HG03045 (cell line): ENCODE measurements around the gene CHST12.
"Not testable (repeated sequence)": the region's sequence is repeated elsewhere in the genome, so short reads cannot be mapped to it uniquely, and the experiment has no call there.

Experiments
- ATAC-seq: cut with Tn5 transposase; IDR thresholded peaks from one replicate; pipeline ENCODE4 v1.9.1; 2021; ENCODE audit warnings: mild to moderate bottlenecking, moderate library complexity; ENCODE audit not compliant: unreplicated experiment

The CHST12 gene

DNA sequence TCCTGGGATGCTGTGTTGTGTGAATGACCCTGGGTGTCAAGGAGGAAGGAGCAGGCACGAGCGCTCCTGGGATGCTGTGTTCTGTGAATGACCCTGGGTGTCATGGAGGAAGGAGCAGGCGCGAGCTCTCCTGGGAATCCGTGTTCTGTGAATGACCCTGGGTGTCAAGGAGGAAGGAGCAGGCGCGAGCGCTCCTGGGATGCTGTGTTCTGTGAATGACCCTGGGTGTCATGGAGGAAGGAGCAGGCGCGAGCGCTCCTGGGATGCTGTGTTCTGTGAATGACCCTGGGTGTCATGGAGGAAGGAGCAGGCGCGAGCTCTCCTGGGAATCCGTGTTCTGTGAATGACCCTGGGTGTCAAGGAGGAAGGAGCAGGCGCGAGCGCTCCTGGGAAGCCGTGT, 25.9 kb upstream of the CHST12 start:
- ATAC-seq = not testable (repeated sequence)

DNA sequence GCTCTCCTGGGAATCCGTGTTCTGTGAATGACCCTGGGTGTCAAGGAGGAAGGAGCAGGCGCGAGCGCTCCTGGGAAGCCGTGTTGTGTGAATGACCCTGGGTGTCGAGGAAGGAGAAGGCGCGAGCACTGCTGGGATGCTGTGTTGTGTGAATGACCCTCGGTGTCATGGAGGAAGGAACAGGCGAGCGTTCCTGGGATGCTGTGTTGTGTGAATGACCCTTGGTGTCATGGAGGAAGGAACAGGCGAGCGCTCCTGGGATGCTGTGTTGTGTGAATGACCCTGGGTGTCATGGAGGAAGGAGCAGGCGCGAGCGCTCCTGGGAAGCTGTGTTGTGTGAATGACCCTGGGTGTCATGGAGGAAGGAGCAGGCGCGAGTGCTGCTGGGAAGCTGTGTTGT, 25.3 kb upstream of the CHST12 start:
- not testable (repeated sequence) for ATAC-seq

DNA sequence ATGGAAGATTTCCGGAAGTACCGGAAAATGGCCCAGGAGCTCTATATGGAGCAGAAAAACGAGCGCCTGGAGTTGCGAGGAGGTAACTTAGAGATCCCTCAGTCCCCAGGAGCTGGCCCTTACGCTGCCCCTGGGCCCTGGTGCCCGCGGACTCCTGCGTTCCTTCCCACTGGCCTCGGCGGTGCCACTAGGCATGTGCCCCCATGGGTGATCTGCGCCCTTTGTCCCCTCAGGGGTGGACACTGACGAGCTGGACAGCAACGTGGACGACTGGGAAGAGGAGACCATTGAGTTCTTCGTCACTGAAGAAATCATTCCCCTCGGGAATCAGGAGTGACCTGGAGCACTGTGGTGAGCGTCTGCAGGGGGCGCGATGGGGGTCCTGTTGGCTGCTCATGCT, 24.2 kb upstream of the CHST12 start:
- no peak for ATAC-seq

DNA sequence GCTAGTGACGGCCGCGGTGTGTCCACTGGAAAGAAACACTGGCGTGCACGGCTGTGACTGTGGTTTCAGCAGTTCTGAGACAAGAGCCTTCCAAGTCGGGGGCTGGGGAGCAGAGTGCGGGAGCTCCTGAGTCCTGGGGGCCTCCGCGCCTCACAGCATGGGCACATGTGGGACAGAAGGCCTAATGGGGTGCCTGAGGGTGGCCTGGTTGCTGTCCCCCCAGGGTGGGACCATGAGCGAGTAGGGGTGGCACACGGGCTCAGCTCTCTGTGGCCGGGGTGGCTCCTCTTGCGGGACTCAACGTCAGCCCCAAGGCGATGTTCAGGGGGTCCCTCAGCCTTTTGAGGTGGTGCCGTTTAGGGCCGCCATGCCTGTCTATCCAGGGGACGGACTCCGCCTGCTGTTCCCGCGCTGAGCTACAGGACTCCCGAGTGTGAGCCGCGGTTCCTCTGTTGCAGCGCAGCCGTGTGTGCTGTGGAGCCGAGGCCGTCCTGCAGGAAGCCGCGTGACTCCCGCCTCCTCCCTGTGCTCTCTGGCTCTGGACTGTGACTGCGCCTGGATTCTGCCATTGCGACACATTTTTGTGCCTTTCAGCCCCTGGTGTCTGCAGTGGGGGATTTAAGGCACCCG, 23.5 kb upstream of the CHST12 start:
- no peak for ATAC-seq

DNA sequence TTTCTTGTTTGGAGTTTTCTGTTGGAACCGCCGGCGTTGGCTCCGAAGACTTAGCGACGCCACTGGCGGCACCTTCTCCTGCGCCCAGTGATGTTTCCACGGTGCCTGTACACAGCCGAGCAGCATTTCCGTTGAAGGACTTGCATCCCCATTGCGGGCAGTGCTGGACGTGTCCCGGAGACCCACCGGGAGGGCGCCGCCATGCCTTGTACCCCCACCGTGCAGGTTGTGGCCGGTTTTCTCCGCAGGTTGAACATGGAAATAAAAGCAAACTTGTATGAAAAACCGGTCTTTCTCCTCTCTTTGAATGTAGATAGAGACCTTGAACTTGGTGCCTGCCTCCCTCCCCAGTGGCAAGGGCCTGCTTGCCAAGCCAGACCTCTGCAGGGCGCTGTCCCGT, 22.9 kb upstream of the CHST12 start:
- no peak for ATAC-seq

DNA sequence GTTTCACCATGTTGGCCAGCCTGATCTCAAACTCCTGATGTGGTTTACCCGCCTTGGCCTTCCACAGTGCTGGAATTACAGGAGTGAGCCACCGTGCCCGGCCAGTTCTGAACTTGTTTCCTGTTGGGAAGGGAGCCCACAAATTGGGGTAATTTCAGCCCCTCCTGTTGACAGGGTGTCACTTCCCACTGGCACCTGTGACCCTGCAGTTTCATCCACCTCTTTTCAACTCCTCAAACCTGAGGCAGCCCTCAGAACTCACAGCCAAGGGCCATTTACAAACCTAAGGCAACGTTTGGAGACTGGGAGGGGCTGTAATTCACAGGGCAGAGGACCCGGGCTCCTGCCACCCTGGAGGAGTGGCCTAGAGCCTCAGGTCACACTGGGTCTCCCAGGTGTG, 22.2 kb upstream of the CHST12 start:
- ATAC-seq = no peak

DNA sequence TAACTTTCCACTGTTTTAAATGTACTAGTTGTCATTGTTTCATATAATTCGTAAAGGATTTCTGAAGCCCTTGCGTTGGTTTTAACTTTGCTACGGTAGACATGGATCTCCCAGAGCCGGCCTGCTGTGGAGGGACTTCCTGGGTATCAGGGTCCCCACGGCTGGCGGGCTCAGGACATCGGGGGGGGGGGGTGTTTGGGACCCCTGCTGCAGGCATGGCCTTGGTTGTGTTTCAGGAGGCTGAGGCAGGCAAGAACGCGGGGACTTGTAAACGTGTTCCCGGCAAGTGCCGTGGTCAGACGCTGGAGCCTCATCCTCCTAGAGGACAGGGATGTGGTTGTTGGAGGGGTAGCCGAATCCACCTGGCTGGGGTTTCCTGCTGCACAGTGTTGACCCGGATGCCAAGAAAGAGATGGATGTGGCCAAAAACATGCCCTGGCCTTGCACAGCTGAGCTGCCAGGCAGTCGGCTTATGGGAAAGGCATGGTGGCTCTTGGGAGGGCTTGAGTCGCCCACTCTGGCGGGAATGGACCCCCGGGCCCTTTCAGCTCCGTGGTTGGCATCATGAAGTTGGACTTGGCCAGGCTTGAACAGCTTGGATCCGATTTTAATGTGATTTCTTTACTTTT, 21.4 kb upstream of the CHST12 start:
- no peak for ATAC-seq

DNA sequence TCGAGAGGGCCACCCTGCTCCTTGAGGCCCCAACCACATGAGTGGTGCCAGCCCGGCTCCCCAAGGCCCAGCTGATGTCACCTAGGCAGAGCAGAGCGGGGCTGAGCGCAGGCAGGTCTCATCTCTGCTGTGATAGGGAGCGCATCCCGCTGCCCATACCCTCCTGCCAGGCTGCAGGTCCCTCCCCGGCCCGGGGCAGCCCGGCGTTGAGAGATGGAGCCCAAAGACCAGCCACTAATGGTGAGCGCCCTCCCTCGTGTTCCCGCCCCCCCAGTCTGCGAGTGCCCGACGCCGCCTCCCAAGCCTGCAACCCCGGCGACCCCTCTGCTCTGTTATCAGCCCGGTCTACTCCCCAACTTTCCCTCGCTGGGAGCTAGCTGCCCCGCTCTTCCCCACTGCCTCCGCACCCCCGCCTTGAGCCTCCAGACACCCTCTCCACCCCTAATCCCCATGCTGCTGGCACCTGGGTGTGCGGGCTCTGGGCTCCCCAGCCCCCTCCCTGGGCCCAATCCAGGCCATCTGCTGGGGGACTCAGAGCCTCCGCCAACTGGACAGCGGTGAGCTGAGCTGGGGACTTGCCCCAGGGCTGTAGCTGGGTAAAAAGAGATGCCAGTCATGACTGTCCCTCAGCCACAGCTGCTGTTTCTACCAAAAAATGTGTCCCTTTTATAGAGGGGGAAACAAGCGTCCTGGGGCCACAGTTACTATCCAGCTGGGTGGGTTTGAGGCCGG, 19.7 kb upstream of the CHST12 start:
- no peak for ATAC-seq

DNA sequence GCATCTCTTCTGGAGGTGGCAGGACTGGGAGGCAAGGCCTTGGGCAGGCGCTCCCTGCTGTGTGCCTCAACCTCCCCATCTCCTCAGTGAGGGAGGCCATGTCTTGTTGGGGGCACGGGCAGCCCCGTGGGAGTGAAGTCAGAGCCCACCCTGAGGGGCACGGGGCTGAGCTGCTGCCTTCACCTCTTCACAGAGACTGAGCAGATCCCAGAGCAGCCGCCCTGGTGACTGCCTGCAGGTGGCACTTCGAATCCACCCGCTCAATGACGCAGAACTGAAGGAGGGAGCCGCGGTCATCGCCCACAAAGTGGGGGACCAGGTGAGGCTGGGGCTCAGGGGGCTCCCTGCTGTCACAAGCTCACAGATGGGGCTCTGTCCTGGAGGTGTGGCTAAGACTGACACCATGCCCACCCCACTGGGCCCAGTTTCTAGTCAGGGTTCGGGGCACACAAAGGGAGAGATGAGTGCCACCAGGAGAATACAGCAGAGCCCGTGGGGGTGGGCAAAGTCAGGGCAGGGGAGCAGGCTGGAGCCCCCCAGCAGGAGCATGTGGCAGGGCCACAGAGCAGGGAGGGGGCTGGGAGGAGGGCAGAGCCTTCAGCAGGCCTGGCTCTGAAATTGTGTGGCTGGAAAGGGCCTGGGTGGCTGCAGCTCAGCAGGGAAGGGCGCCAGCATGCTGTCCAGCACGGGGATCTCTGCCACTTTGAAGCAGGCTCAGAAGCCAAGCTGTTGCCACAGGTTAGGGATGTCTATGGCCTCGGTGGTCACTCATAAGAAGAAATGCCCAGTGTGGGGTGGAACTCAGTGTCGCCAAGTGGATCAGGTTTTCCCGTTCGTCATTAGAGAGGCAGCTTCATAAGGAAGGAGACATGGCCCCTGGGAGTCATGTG, 18.8 kb upstream of the CHST12 start:
- no peak for ATAC-seq

DNA sequence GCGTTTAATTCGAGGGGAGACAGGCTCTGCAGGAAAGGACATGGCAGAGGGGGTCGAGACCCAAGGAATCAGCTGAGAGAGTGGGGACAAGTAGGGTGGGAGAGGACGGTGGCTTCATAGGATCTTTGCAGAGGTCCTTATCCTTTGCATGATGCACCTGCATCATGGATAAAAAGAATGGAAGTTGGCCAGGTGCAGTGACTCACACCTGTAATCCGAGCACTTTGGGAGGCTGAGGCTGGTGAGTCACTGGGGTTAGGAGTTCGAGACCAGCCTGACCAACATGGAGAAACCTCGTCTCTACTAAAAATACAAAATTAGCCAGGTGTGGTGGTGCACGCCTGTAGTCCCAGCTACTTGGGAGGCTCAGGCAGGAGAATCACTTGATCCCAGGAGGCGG, 17.3 kb upstream of the CHST12 start:
- not testable (repeated sequence) for ATAC-seq

DNA sequence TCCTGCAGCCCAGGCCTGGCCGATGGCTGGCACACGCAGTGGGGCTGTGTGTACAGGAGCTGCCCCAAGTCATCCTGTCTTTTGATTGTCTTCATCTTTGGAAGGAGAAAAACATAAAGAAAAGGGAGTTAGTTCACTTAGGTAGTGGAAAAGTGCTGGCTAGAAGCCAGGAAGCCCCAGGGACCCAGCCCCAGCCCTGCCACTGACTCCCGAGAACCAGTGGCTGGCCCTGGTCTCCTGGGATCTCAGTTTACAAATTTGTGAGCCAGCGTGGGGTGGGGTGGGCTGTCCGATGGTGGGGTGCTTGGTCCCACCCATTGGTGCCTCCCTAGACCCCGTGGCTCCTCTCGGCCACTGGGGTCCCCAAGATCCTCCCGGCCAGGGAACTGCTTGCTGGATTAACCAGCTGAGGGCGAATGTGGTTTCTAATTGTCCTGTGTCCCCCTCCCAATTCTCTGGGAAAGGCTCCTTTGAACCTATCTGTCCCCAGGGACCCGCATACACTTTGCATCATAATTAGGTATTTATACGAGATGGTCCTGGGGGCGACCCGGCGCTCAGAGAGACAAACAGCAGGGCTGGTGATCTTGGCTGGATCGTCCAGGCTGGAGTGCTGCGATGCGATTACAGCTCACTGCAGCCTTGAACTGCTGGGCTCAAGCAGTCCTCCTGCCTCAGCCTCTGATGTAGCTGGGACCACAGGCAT, 16.3 kb upstream of the CHST12 start:
- ATAC-seq = no peak

DNA sequence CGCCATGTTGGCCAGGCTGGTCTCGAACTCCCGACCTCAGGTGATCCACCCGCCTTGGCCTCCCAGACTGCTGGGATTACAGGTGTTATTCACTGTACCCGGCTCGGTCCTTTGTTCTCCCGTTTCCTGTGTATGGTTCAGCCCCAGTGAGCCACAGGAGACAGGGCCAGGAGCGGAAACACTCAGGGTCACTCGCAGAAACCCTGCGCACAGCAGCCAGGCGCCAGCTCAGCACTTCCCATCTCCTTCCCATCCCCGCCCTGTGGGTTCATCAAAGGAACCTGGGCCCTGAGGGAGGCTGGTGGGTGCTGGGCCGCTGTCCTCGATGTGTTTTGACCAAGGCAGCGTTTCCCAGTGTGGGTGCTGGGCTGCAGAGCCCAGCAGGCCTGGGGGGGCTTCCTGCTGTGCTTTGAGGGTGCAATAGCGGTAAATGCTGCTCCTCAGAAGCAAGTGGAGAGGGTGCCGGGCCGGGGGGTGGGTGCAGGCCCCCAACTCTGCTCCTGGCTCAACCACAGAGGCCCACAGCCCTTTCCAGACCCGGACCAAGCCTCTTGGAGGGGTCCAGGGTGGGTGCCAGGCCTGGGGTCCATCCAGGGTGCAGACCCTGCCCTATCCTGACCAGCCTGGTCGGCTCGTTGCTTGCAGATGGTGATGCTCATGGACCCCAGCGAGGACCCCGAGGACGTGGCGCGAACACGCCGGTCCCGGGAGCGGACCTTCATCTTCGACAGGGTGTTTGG, 15.3 kb upstream of the CHST12 start:
- ATAC-seq = no peak

DNA sequence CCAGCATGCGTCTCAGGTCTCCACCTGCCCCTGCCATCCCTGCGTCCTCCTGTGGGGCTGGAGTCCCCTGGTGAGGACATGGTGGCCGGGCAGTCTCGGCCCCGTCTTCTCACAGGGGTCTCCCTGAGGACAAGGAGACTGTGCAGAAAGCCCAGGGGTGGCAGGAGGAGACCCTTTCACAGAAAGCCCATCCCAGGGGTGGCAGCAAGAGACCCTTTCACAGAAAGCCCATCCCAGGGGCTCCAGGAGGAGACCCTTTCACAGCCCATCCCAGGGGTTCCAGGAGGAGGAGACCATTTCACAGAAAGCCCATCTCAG, 14.8 kb upstream of the CHST12 start:
- no peak for ATAC-seq

DNA sequence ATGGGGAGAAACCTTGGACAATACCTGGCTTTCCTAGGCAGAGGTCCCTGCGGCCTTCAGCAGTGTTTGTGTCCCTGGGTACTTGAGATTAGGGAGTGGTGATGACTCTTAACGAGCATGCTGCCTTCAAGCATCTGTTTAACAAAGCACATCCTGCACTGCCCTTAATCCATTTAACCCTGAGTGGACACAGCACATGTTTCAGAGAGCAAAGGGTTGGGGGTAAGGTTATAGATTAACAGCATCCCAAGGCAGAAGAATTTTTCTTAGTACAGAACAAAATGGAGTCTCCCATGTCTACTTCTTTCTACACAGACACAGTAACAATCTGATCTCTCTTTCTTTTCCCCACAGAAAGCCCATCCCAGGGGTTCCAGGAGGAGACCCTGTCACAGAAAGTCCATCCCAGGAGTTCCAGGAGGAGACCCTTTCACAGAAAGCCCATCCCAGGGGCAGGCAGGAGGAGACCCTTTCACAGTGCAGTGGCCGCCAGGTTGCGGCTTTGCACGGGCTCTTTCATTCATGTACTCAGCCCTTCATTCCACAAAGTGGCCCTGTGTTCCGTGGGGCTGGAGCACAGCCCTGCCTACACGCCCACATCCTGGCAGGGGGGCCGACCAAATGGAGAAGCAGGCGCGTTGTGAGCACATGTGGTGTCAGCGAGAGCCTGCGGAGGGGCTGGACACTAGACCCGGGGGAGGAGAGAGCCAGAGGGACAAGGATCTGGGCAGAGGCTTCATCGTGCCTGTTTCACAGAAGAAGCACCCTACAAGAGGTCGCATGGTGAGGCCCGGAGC, 13.2 kb upstream of the CHST12 start:
- ATAC-seq = not testable (repeated sequence)

DNA sequence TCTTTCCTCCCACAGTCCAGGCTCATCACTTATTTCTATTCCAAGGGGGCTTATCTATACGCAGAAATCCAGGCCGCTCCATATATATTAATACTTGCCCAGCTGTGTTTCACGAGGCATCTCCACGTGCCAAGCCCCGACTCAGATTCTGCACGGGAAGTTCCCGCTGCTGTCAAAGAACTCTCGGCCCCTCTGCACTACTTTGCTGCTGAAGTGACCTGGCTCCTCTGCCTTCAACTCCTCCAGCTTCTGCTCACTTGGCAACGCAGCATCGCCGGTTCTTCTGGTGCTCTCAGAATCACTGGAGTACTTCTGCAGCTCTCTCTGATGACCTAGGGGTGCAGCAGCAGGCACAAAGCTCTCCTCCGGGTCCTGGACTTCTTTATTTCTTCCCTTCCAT, 9.7 kb upstream of the CHST12 start:
- no peak for ATAC-seq

DNA sequence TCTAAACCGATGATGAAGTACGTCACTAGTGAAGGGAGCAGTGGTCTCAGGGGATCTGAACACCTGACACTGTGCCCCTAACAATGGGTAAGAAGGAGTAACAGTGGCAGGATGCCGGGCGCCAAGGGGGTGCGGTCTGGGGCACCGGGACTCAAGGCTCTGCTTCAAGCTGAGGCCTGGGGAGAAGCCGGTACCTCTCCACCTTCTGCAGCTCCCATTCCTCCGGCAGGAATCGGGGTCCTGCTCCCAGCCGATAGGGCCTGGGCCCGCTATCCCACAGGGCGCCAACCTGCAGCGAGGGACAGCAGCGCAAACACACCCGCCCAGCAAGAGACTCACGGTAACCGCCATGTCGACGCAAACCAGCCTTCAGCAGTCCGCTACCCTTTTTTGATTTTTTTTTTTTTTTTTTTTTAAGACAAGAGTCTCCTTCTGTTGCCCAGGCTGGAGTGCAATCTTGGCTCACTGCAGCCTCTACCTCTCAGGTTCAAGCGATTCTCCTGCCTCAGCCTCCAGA, 8.8 kb upstream of the CHST12 start:
- ATAC-seq = no peak

DNA sequence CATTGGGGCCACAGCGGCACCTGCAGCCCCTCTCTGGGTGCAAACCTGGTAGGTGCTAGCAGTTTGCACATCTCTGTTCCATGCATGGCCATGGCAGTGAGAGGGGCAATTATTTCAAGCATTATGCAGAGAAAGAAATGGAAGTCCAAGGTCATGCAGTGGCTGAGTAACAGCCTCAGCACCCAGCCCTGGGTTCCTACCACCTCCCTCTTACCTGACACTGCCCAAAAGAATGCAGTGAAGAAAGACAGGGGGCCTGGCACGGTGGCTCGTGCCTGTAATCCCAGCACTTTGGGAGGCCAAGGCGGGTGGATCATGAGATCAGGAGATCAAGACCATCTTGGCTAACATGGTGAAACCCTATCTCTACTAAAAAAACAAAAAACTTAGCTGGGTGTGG, 4.9 kb upstream of the CHST12 start:
- no peak for ATAC-seq

DNA sequence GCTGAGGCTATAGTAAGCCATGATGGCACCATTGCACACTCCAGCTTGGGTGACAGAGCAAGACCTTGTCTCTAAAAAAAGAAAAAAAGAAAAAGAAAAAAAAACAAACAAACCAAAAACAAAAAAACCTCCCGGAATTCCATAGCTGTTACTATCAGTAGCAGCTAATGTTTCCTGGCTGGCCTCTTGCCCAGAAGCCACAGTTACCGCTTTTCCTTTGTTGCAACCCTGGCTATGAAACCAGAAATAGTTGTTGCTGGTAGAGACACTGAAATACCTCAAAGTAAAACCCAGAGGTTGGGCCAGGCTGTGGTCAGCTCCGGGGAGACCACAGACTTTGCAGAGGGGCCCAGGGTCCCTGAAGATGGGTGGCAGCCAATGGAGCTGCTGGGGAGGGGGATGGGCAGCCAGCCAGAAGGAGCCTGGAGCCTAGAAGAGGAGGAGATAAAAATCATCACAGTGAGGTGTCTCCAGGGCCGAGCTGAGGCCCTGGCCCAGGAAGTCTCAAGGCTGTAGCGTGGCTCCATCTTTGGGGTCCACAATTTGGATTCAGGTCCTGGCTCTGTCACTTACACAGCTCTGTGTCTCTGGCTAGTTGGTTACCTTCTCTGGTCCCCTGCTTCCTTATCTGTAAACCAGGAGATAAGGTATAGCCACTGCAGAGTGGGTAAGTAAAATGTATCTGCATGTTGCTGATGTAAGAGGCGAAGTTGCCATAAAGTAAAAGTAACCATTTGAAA, 3.4 kb upstream of the CHST12 start:
- no peak for ATAC-seq

DNA sequence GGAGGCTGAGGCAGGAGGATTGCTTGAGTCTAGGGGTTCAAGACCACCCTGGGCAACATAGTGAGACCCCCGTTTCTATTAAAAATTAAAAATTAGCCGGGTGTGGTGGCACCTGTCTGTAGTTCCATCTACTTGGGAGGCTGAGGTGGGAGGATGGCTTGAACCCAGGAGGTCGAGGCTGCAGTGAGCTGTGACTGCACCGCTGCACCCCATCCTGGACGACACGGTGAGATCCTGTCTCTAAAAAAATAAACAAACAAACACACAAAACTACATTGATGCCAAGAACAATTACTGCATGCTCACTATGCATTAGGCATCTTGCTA, 761 bp upstream of the CHST12 start:
- ATAC-seq = no peak
